GM19467 (cell line): ENCODE results near the gene KRT86.
"Not testable (repeated sequence)": the region's sequence is repeated elsewhere in the genome, so short reads cannot be mapped to it uniquely, and the experiment has no call there.

ENCODE experiments used
- ATAC-seq: cut with Tn5 transposase; IDR thresholded peaks from one replicate; pipeline ENCODE4 v1.9.1; 2021; ENCODE audit warnings: mild to moderate bottlenecking, moderate library complexity; ENCODE audit not compliant: unreplicated experiment

KRT86 gene

GRCh38 chr12:52287816-52288805 is 13.7 kb downstream of the KRT86 start:
- ATAC-seq = peak; percentile 91

GRCh38 chr12:52290483-52291134 is 16.2 kb downstream of the KRT86 start:
- not testable (repeated sequence) for ATAC-seq

GRCh38 chr12:52291267-52291935 is 17.0 kb downstream of the KRT86 start, which contains the start of gene KRT81:
Gene KRT81, minus strand, starts transcription at chr12:52291534. Its CDS starts 69 bp downstream, at chr12:52291465.
- no peak for ATAC-seq

- ATAC-seq = no peak
These were observed 19.5 kb downstream of the KRT86 start for GRCh38 chr12:52293926-52294325.

- no peak for ATAC-seq
These were observed 20.4 kb downstream of the KRT86 start for GRCh38 chr12:52294803-52295202.

GRCh38 chr12:52295663-52296062 is 21.2 kb downstream of the KRT86 start:
- ATAC-seq = no peak

- no peak for ATAC-seq
These were observed 22.2 kb downstream of the KRT86 start for GRCh38 chr12:52296572-52297215.

GRCh38 chr12:52298677-52299190 is 24.3 kb downstream of the KRT86 start:
- ATAC-seq = no peak

GRCh38 chr12:52300796-52301691 is 26.6 kb downstream of the KRT86 start:
- no peak for ATAC-seq

GRCh38 chr12:52301721-52302120 is 27.3 kb downstream of the KRT86 start:
- not testable (repeated sequence) for ATAC-seq

GRCh38 chr12:52302242-52302914 is 27.9 kb downstream of the KRT86 start:
- not testable (repeated sequence) for ATAC-seq

GRCh38 chr12:52304941-52305411 is 30.5 kb downstream of the KRT86 start:
- ATAC-seq = peak; percentile 94

- no peak for ATAC-seq
These were observed 31.7 kb downstream of the KRT86 start for GRCh38 chr12:52305921-52306705.

- no peak for ATAC-seq
These were observed 32.3 kb downstream of the KRT86 start for GRCh38 chr12:52306731-52307130.

- ATAC-seq = no peak
These were observed 33.7 kb downstream of the KRT86 start for GRCh38 chr12:52307836-52308805.

- no peak for ATAC-seq
These were observed 34.5 kb downstream of the KRT86 start for GRCh38 chr12:52308806-52309425.
